Cardiac fibroblast (primary cell): ENCODE data around the gene IFNG.
A peak's percentile ranks its signal among the peaks of the same experiment; 100 is the strongest.

Source experiments
- DNase-seq, 2 donors: peaks; one replicate each; pipeline versions ENCODE4 v3.0.0 to v3.0.0-alpha.2; 2010; ENCODE audit warnings: low read depth in 2 of 2
- H3K4me3 ChIP-seq, 2 donors: replicated peaks in 1 of 2; 1 replicate in 1 of 2; 2 replicates in 1 of 2; pipeline ENCODE4 v1.5.1; 2011; ENCODE audit warnings: low read depth in 2 of 2, low read length in 2 of 2, mild to moderate bottlenecking in 2 of 2, moderate library complexity in 1 of 2
- CTCF ChIP-seq: IDR thresholded peaks from one replicate; pipeline ENCODE4 v1.5.1; 2011; ENCODE audit warnings: low read depth, mild to moderate bottlenecking, low read length, inconsistent platforms

Gene IFNG

GRCh38 chr12:68169213-68169889 is 9.8 kb upstream of the IFNG start:
- TF ChIP-seq CTCF: no peak
- H3K4me3 ChIP-seq: no peak overlapping the region
- no peak for DNase-seq

- H3K4me3 ChIP-seq: no peak overlapping the region
- no peak for DNase-seq
- TF ChIP-seq CTCF: no peak
Measured at GRCh38 chr12:68166317-68166831, 6.8 kb upstream of the IFNG start.

DNA sequence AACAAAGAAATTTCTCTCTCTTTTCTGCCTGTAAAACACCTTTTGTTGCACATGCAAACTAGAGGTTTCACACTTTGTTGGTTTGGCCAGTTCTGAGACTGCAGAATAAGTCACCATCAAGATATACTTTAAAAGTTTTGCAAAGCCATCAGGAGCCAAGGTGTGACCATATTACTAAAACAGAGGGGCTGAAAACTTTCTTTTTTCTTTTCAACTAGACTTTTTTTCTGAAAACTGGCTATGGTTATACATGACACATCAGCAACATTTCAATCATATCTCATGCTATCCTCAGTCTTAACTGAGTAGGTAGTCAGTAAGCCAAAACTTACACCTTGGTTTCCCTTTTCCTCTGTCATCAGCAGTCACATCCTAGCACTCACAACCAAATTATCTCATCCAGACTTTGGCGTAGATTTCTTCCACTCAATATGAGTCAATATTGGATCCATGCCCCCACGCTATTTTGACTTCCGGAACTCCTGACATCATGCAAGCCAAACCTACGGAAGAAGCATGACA is 4.1 kb upstream of the IFNG start:
- no peak overlapping the region for H3K4me3 ChIP-seq
- peak in 1 of 2 donors; percentile 33 for DNase-seq
- no peak for TF ChIP-seq CTCF

GRCh38 chr12:68162374-68162773 is 2.8 kb upstream of the IFNG start:
- no peak for DNase-seq
- H3K4me3 ChIP-seq: no peak overlapping the region
- TF ChIP-seq CTCF: no peak

DNA sequence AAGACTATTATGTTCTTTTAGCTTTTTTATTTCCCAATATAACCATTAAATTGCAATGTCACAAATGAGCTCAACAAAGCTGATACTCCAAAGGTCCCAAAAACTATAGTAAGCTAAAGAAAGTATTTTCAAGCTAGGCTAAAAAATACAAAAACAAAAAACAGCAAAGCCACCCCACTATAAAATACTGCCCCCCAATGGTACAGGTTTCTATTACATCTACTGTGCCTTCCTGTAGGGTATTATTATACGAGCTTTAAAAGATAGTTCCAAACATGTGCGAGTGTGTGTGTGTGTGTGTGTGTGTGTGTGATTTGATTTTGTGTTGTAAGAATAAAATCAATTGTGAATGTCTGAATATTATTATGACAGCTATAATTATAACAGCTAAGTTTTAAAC is 1.1 kb downstream of the IFNG start:
- peak; percentile 41 for TF ChIP-seq CTCF
- DNase-seq: peak in 1 of 2 donors; percentile 16
- no peak overlapping the region for H3K4me3 ChIP-seq

- no peak for DNase-seq
- no peak overlapping the region for H3K4me3 ChIP-seq
- no peak for TF ChIP-seq CTCF
Measured at GRCh38 chr12:68157380-68157779, 2.2 kb downstream of the IFNG start.

GRCh38 chr12:68156636-68157035 is 2.9 kb downstream of the IFNG start:
- no peak for TF ChIP-seq CTCF
- no peak overlapping the region for H3K4me3 ChIP-seq

More at GRCh38 chr12:68156636-68157035, 2.9 kb downstream of the IFNG start:
- DNase-seq: no peak
